HepG2 (cell line): ENCODE measurements around the gene IKZF3. TPM values are rescaled to one million over a fixed set of nuclear protein-coding genes. Genes with fewer than 3 reads are reported as not detected.
A peak's percentile ranks its signal among the peaks of the same experiment; 100 is the strongest.

Experiments
- ARNT2 ChIP-seq: sonication (generic); formaldehyde crosslinking; IDR thresholded peaks from 2 replicates; pipeline ENCODE4 v1.8.0; 2022; ENCODE audit warnings: mild to moderate bottlenecking, low read depth, missing genetic modification reagents, moderate library complexity
- CENPT ChIP-seq: sonication (generic); formaldehyde crosslinking; IDR thresholded peaks from 2 replicates; pipeline ENCODE4 v1.8.0; 2022; ENCODE audit warnings: low read depth, mild to moderate bottlenecking, moderate library complexity, missing genetic modification reagents
- CREM ChIP-seq, 2 experiments: sonication (generic) in 1 of 2; formaldehyde crosslinking in 1 of 2; IDR thresholded peaks; 2 replicates each; pipeline versions ENCODE4 v1.4.0 to v1.6.1; 2016 to 2020; ENCODE audit warnings: antibody characterized with exemption in 1 of 2, mild to moderate bottlenecking in 1 of 2, missing genetic modification reagents in 1 of 2
- CTCF ChIP-seq: sonication (generic); formaldehyde crosslinking; IDR thresholded peaks from 2 replicates; pipeline ENCODE4 v1.5.0; 2020; ENCODE audit warnings: mild to moderate bottlenecking, missing genetic modification reagents, moderate library complexity
- EHMT2 ChIP-seq: fragments of 200-600 bp; sonication (generic); IDR thresholded peaks from 2 replicates; pipeline ENCODE4 v1.7.0; 2017; ENCODE audit warnings: antibody characterized with exemption, low read depth, low read length, borderline replicate concordance
- IRX3 ChIP-seq: sonication (generic); formaldehyde crosslinking; IDR thresholded peaks from 2 replicates; pipeline ENCODE4 v1.8.1; 2023; ENCODE audit warnings: mild to moderate bottlenecking, low read depth, missing genetic modification reagents, borderline replicate concordance
- POLR2AphosphoS2 ChIP-seq: IDR thresholded peaks from 2 replicates; pipeline ENCODE4 v1.6.1; 2011; ENCODE audit warnings: low read depth, low read length, improper control_type of control experiment
- TRIM22 ChIP-seq: fragments of 450-650 bp; IDR thresholded peaks from 2 replicates; pipeline ENCODE4 v1.6.1; 2017
- ZHX2 ChIP-seq, 2 experiments: sonication (generic) in 1 of 2; formaldehyde crosslinking in 1 of 2; IDR thresholded peaks; 2 replicates each; pipeline versions ENCODE4 v1.6.1 to v1.9.0; 2014 to 2022; ENCODE audit warnings: antibody characterized with exemption in 1 of 2, borderline replicate concordance in 1 of 2, inconsistent platforms in 1 of 2, low read depth in 1 of 2, missing genetic modification reagents in 1 of 2
- ZMYM4 ChIP-seq: sonication (generic); formaldehyde crosslinking; IDR thresholded peaks from 2 replicates; pipeline ENCODE4 v1.8.1; 2023; ENCODE audit warnings: mild to moderate bottlenecking, missing genetic modification reagents
- ZNF136 ChIP-seq: sonication (generic); formaldehyde crosslinking; IDR thresholded peaks from 2 replicates; pipeline ENCODE4 v1.8.1; 2022; ENCODE audit warnings: low read depth, mild to moderate bottlenecking, moderate library complexity, missing genetic modification reagents
- ZNF264 ChIP-seq: sonication (generic); formaldehyde crosslinking; IDR thresholded peaks from 2 replicates; pipeline ENCODE4 v1.4.0; 2020; ENCODE audit warnings: missing genetic modification reagents
- ZNF282 ChIP-seq: fragments of 450-650 bp; IDR thresholded peaks from 2 replicates; pipeline ENCODE4 v1.6.1; 2018; ENCODE audit not compliant: partially characterized antibody
- ZNF343 ChIP-seq: sonication (generic); formaldehyde crosslinking; IDR thresholded peaks from 2 replicates; pipeline ENCODE4 v1.4.0; 2020; ENCODE audit warnings: mild to moderate bottlenecking, missing genetic modification reagents
- ZNF629 ChIP-seq: sonication (generic); formaldehyde crosslinking; conservative IDR thresholded peaks from 2 replicates; pipeline ENCODE4 v1.5.0; 2020; ENCODE audit warnings: missing genetic modification reagents
- polyA plus RNA-seq, 8 experiments: library from polyadenylated mRNA; depleted of rRNA in 3 of 8; stranded (reverse) in 7 of 8; unstranded in 1 of 8; fragments of >200 nt; fragmentation: Illumina TruSeq in 4 of 8; extraction: Trizol in 4 of 8; gene quantifications; 2 replicates each; pipeline versions ENCODE4 v1.2.1 to v1.2.3, GENCODE V29; 2011 to 2016; ENCODE audit warnings: low read depth in 4 of 8, missing spikeins in 1 of 8, mixed read lengths in 1 of 8; ENCODE audit not compliant: insufficient read depth in 1 of 8
- total RNA-seq, 5 experiments: library from RNA; depleted of rRNA; stranded (reverse); fragments of >200 nt; fragmentation: Illumina TruSeq; extraction: Trizol; gene quantifications; 2 replicates each; pipeline ENCODE4 v1.2.3, GENCODE V29; 2016; ENCODE audit warnings: low read depth in 1 of 5
- TF ChIP-seq, protein P1 (sequence below): sonication (generic); formaldehyde crosslinking; IDR thresholded peaks from 2 replicates; pipeline ENCODE4 v1.4.0; 2020; ENCODE audit warnings: missing genetic modification reagents, borderline replicate concordance

The IKZF3 gene
- total and polyA plus RNA-seq, 2 of the 13 experiments (the other 11 are each of a cell fraction or from before 2014, with no cell fraction given), result not detected

GRCh38 chr17:39730095-39730921 is 133.8 kb downstream of the IKZF3 start, which contains the start of gene MIEN1 (continued):
- peak; percentile 93 for TF ChIP-seq CTCF (CRISPR knock-in tag)
- no peak; the same call in 1 of the 2 replicates for TF ChIP-seq ZNF264 (CRISPR knock-in tag)
- peak; percentile 87; the same call in 1 of the 2 replicates for TF ChIP-seq ZNF136
- peak; percentile 36; the same call in 1 of the 2 replicates for TF ChIP-seq POLR2AphosphoS2
- no peak for TF ChIP-seq CENPT (CRISPR knock-in tag)
- peak; percentile 97 for TF ChIP-seq ZMYM4
- peak; percentile 3; the same call in 1 of the 2 replicates for TF ChIP-seq IRX3 (CRISPR knock-in tag)
- TF ChIP-seq, protein P1, sequence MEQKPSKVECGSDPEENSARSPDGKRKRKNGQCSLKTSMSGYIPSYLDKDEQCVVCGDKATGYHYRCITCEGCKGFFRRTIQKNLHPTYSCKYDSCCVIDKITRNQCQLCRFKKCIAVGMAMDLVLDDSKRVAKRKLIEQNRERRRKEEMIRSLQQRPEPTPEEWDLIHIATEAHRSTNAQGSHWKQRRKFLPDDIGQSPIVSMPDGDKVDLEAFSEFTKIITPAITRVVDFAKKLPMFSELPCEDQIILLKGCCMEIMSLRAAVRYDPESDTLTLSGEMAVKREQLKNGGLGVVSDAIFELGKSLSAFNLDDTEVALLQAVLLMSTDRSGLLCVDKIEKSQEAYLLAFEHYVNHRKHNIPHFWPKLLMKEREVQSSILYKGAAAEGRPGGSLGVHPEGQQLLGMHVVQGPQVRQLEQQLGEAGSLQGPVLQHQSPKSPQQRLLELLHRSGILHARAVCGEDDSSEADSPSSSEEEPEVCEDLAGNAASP (CRISPR knock-in tag), result peak; percentile 68; the same call in 1 of the 2 replicates
- TF ChIP-seq ARNT2, result 0 out of 2 replicates have a peak, but pooled peaks have one; percentile 39
- no peak for TF ChIP-seq ZNF629 (CRISPR knock-in tag)
- TF ChIP-seq TRIM22, result no peak
- no peak for TF ChIP-seq ZNF282
- TF ChIP-seq ZNF343, result peak; percentile 84; the same call in 1 of the 2 replicates
- TF ChIP-seq EHMT2, result no peak
- TF ChIP-seq ZHX2 (IDR thresholded peaks at IDR 0.05; ENCODE audit: low read depth), result 0 out of 2 replicates have a peak, but pooled peaks have one; percentile 32
- TF ChIP-seq ZHX2 (CRISPR knock-in tag; IDR thresholded peaks at IDR 0.05; ENCODE audit: borderline replicate concordance), result no peak
- peak; percentile 23; the same call in 1 of the 2 replicates for TF ChIP-seq CREM (IDR thresholded peaks at IDR 0.05)
- 0 out of 2 replicates have a peak, but pooled peaks have one; percentile 54 for TF ChIP-seq CREM (CRISPR knock-in tag; IDR thresholded peaks at IDR 0.05)
